SK-N-SH treated with all-trans-retinoic acid at 6 μM for 48 hours (cell line): ENCODE data around the gene PRR22.

Experiments used
- ARNTL ChIP-seq: fragments of 450-650 bp; formaldehyde crosslinking; IDR thresholded peaks from 2 replicates; pipeline ENCODE4 v1.5.0; 2020; ENCODE audit warnings: low read depth, mild to moderate bottlenecking, moderate library complexity, borderline replicate concordance
- ESRRG ChIP-seq: fragments of 250-450 bp; sonication (Bioruptor Pico); IDR thresholded peaks from 2 replicates; pipeline ENCODE4 v1.6.1; 2021; ENCODE audit warnings: mild to moderate bottlenecking
- GLIS3 ChIP-seq: fragments of 250-450 bp; sonication (Bioruptor Pico); IDR thresholded peaks from 2 replicates; pipeline ENCODE4 v1.5.0; 2020; ENCODE audit warnings: mild to moderate bottlenecking, moderate library complexity
- OSR1 ChIP-seq: fragments of 250-450 bp; sonication (Bioruptor Pico); IDR thresholded peaks from 2 replicates; pipeline ENCODE4 v1.8.0; 2022; ENCODE audit warnings: moderate library complexity, mild to moderate bottlenecking, inconsistent platforms
- PATZ1 ChIP-seq: fragments of 250-450 bp; sonication (Bioruptor Pico); IDR thresholded peaks from 2 replicates; pipeline ENCODE4 v1.8.0; 2020; ENCODE audit warnings: mild to moderate bottlenecking, moderate library complexity, borderline replicate concordance
- POU6F1 ChIP-seq: fragments of 250-450 bp; sonication (Bioruptor Pico); IDR thresholded peaks from 2 replicates; pipeline ENCODE4 v1.8.0; 2021; ENCODE audit warnings: low read depth, mild to moderate bottlenecking, moderate library complexity, borderline replicate concordance
- RARB ChIP-seq: fragments of 250-450 bp; sonication (Bioruptor Pico); IDR thresholded peaks from 2 replicates; pipeline ENCODE4 v1.8.0; 2021; ENCODE audit warnings: mild to moderate bottlenecking, moderate library complexity
- TSHZ2 ChIP-seq: fragments of 250-450 bp; sonication (Bioruptor Pico); IDR thresholded peaks from 2 replicates; pipeline ENCODE4 v1.5.0; 2020; ENCODE audit warnings: mild to moderate bottlenecking, moderate library complexity
- ZC3H10 ChIP-seq: fragments of 250-450 bp; sonication (Bioruptor Pico); IDR thresholded peaks from 2 replicates; pipeline ENCODE4 v1.5.1; 2021; ENCODE audit warnings: mild to moderate bottlenecking, moderate library complexity
- ZFP3 ChIP-seq: fragments of 250-450 bp; sonication (Bioruptor Pico); IDR thresholded peaks from 2 replicates; pipeline ENCODE4 v1.5.0; 2020; ENCODE audit warnings: mild to moderate bottlenecking, moderate library complexity
- ZFP30 ChIP-seq: fragments of 450-650 bp; formaldehyde crosslinking; IDR thresholded peaks from 2 replicates; pipeline ENCODE4 v1.5.0; 2022; ENCODE audit warnings: mild to moderate bottlenecking, moderate library complexity

GRCh38 chr19:5792224-5792623, 7.7 kb upstream of the PRR22 start:
- TF ChIP-seq ZFP30 (no peak), TSHZ2 (no peak), OSR1 (CRISPR knock-in tag) (no peak), GLIS3 (CRISPR knock-in tag) (no peak), ARNTL (CRISPR knock-in tag) (no peak), ZC3H10 (CRISPR knock-in tag) (no peak), ESRRG (CRISPR knock-in tag) (no peak), ZFP3 (CRISPR knock-in tag) (no peak), POU6F1 (CRISPR knock-in tag) (no peak), RARB (no peak), PATZ1 (CRISPR knock-in tag) (no peak)
